ENCODE measurements around the gene CAST. TPM values are rescaled to one million over a fixed set of nuclear protein-coding genes. Genes with fewer than 3 reads are reported as not detected.
A peak's percentile ranks its signal among the peaks of the same experiment; 100 is the strongest.

The CAST gene
- total and polyA plus RNA-seq, 12 donors, result 54.3 to 329 (median 172) TPM

GRCh38 chr5:96751203-96752169, 89.3 kb downstream of the CAST start:
- no peaks in the 10 kb centered on the region for H3K27me3 ChIP-seq
- DNase-seq, result peak in 4 of 7 donors; percentile 30 to 61 (median 37)
- peak overlapping the region in 4 of 5 donors; percentile 11 to 50 (median 16) for H3K27ac ChIP-seq
- no peaks in the 10 kb centered on the region for H3K9me3 ChIP-seq (replicated peaks in 1 of 3)
- WGBS, 4 donors, result 45 to 65% (median 50%) methylated on average over 6 of the region's 6 CpGs
- H3K4me1 ChIP-seq (replicated peaks in 1 of 2), result peaks cover 10 to 40% of the 10 kb centered on the region in 2 donors
- intact Hi-C loops (cut with DNase I), result loop anchor here (10.0 kb wide), 2 partner anchors 413 to 423 kb away; no protein-coding TSS in a partner anchor
- no peak overlapping the region for H3K4me3 ChIP-seq
- H3K36me3 ChIP-seq (replicated peaks in 1 of 2), result peaks cover 0 to 61% of the 10 kb centered on the region in 2 donors
- no peak for TF ChIP-seq POLR2A (IDR thresholded peaks at IDR 0.05)
- TF ChIP-seq, protein P1, sequence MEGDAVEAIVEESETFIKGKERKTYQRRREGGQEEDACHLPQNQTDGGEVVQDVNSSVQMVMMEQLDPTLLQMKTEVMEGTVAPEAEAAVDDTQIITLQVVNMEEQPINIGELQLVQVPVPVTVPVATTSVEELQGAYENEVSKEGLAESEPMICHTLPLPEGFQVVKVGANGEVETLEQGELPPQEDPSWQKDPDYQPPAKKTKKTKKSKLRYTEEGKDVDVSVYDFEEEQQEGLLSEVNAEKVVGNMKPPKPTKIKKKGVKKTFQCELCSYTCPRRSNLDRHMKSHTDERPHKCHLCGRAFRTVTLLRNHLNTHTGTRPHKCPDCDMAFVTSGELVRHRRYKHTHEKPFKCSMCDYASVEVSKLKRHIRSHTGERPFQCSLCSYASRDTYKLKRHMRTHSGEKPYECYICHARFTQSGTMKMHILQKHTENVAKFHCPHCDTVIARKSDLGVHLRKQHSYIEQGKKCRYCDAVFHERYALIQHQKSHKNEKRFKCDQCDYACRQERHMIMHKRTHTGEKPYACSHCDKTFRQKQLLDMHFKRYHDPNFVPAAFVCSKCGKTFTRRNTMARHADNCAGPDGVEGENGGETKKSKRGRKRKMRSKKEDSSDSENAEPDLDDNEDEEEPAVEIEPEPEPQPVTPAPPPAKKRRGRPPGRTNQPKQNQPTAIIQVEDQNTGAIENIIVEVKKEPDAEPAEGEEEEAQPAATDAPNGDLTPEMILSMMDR (IDR thresholded peaks at IDR 0.05), result no peak

- TF ChIP-seq, protein P1 (IDR thresholded peaks at IDR 0.05), result peak; percentile 33 to 80 (median 58)
- no peak for TF ChIP-seq POLR2A (IDR thresholded peaks at IDR 0.05)
- peak overlapping the region in 2 of 5 donors; percentile 11 to 50 for H3K27ac ChIP-seq
- no peaks in the 10 kb centered on the region for H3K27me3 ChIP-seq
- no peaks in the 10 kb centered on the region for H3K9me3 ChIP-seq (replicated peaks in 1 of 3)
- peaks cover 0 to 64% of the 10 kb centered on the region in 2 donors for H3K36me3 ChIP-seq (replicated peaks in 1 of 2)
- no peak overlapping the region for H3K4me3 ChIP-seq
- peak in 5 of 7 donors; percentile 33 to 65 (median 53) for DNase-seq
- intact Hi-C loops (cut with DNase I), result loop anchor here (10.0 kb wide), 2 partner anchors 412 to 422 kb away; no protein-coding TSS in a partner anchor
- H3K4me1 ChIP-seq (replicated peaks in 1 of 2), result peaks cover 10 to 38% of the 10 kb centered on the region in 2 donors
Observed at GRCh38 chr5:96752341-96753016, 90.3 kb downstream of the CAST start.

DNA sequence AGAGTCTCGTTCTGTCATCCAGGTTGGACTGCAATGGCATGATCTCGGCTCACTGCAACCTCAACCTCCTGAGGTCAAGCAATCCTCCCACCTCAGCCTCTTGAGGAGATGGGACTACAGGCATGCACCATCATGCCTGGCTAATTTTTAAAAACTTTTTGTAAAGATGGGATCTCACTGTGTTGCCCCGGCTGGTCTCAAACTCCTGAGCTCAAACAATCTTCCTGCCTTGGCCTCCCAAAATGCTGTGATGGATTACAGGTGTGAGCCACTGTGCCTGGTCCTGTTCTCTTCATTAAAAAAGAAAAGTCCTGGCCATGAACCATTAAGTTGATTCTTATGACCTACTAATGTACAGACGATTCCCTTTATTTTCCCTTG, 90.8 kb downstream of the CAST start:
- peaks cover 0 to 69% of the 10 kb centered on the region in 2 donors for H3K36me3 ChIP-seq (replicated peaks in 1 of 2)
- H3K9me3 ChIP-seq (replicated peaks in 1 of 3), result no peaks in the 10 kb centered on the region
- H3K27ac ChIP-seq, result no peak overlapping the region
- intact Hi-C loops (cut with DNase I), result loop anchor here (10.0 kb wide), 2 partner anchors 412 to 422 kb away; no protein-coding TSS in a partner anchor
- whole genome bisulfite sequencing, 4 donors, result 92 to 93% (median 93%) methylated on average over 4 of the region's 4 CpGs
- peaks cover 10 to 33% of the 10 kb centered on the region in 2 donors for H3K4me1 ChIP-seq (replicated peaks in 1 of 2)
- TF ChIP-seq POLR2A (IDR thresholded peaks at IDR 0.05), result no peak
- TF ChIP-seq, protein P1 (IDR thresholded peaks at IDR 0.05), result no peak
- DNase-seq, result no peak
- H3K4me3 ChIP-seq, result no peak overlapping the region
- no peaks in the 10 kb centered on the region for H3K27me3 ChIP-seq

DNA sequence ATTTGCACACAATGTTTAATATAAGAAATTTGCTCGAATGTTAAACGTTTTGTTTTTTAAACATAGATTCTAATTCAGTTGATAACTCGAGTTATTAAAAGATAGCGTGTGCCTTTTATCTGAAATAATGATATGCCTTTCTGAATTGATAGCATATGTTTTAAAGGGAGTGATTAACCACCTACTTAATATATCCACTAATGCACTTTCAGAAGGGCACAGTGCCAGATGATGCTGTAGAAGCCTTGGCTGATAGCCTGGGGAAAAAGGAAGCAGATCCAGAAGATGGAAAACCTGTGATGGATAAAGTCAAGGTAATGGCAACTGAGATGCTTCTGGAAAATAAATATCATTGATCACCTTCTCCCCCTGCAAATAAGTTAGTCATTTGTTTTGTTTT, 91.7 kb downstream of the CAST start:
- DNase-seq, result no peak
- H3K27ac ChIP-seq, result no peak overlapping the region
- peaks cover 10 to 25% of the 10 kb centered on the region in 2 donors for H3K4me1 ChIP-seq (replicated peaks in 1 of 2)
- no peak overlapping the region for H3K4me3 ChIP-seq
- no peak for TF ChIP-seq POLR2A (IDR thresholded peaks at IDR 0.05)
- TF ChIP-seq, protein P1 (IDR thresholded peaks at IDR 0.05), result no peak
- peaks cover 0 to 74% of the 10 kb centered on the region in 2 donors for H3K36me3 ChIP-seq (replicated peaks in 1 of 2)
- no peaks in the 10 kb centered on the region for H3K9me3 ChIP-seq (replicated peaks in 1 of 3)
- intact Hi-C loops (cut with DNase I), result loop anchor here (10.0 kb wide), 2 partner anchors 411 to 421 kb away; no protein-coding TSS in a partner anchor
- H3K27me3 ChIP-seq, result no peaks in the 10 kb centered on the region
- 54 to 70% (median 60%) methylated on average over 4 of the region's 4 CpGs for WGBS, 4 donors

Measured in adrenal gland (tissue), 12 donors.